ENCODE measurements around the gene NSG1.

GRCh38 chr4:4419896-4420295 is 33.0 kb downstream of the NSG1 start:
- no peak for TF ChIP-seq CTCF (conservative IDR thresholded peaks at IDR 0.05; ENCODE audit: low read length)
- no peak for TF ChIP-seq EZH2phosphoT487 (IDR thresholded peaks at IDR 0.05; ENCODE audit: borderline replicate concordance)
